Measurements from ENCODE around the gene SIRPD.

Gene SIRPD

GRCh38 chr20:1491860-1492642, 65.5 kb downstream of the SIRPD start:
- no peak for DNase-seq

GRCh38 chr20:1491281-1491840, 66.1 kb downstream of the SIRPD start, which contains the start of gene SIRPB2:
SIRPB2 (minus strand) TSS chr20:1491420; CDS start chr20:1491359, 61 bp downstream.
- DNase-seq, result no peak

GRCh38 chr20:1490643-1491195, 66.8 kb downstream of the SIRPD start:
- no peak for DNase-seq

- no peak for DNase-seq
Measured at GRCh38 chr20:1489764-1490436, 67.6 kb downstream of the SIRPD start.

- no peak for DNase-seq
Measured at GRCh38 chr20:1489325-1489724, 68.2 kb downstream of the SIRPD start.

GRCh38 chr20:1486566-1486965, 70.9 kb downstream of the SIRPD start:
- no peak for DNase-seq

GRCh38 chr20:1484438-1485116, 72.9 kb downstream of the SIRPD start:
- DNase-seq, result no peak
